DND-41 (cell line): ENCODE results near the gene UCKL1.

Experiments
- ATAC-seq: fragments of 200-7000 bp; cut with Tn5 transposase; 3 replicates; pipeline ENCODE4 v1.9.1; 2021; ENCODE audit warnings: low read depth; ENCODE audit not compliant: insufficient read depth
- DNase-seq: peaks from one replicate; pipeline ENCODE4 v3.0.0-alpha.2; 2020
- H2AFZ ChIP-seq: 2 replicates; pipeline ENCODE4 v1.6.0; 2012; ENCODE audit warnings: low read depth, low read length
- H3K27ac ChIP-seq: 2 replicates; pipeline ENCODE4 v1.5.1; 2012; ENCODE audit warnings: low read length, inconsistent platforms
- H3K27me3 ChIP-seq: fragments of 200-600 bp; sonication (generic); 2 replicates; pipeline ENCODE4 v1.6.0; 2012; ENCODE audit warnings: low read length, mild to moderate bottlenecking, inconsistent platforms; ENCODE audit not compliant: insufficient read depth, poor library complexity
- H3K36me3 ChIP-seq: 2 replicates; pipeline ENCODE4 v1.5.1; 2012; ENCODE audit warnings: low read length, inconsistent platforms; ENCODE audit not compliant: insufficient read depth
- H3K4me1 ChIP-seq: 2 replicates; pipeline ENCODE4 v1.5.1; 2012; ENCODE audit warnings: mild to moderate bottlenecking, low read length; ENCODE audit not compliant: insufficient read depth
- H3K4me2 ChIP-seq: 2 replicates; pipeline ENCODE4 v1.6.0; 2012; ENCODE audit warnings: mild to moderate bottlenecking, moderate library complexity, low read length, inconsistent platforms; ENCODE audit not compliant: insufficient read depth
- H3K4me3 ChIP-seq, 2 experiments: fragments of 200-600 bp in 1 of 2; shearing (Covaris generic) in 1 of 2; 2 replicates each; pipeline ENCODE4 v1.5.1; 2012 to 2016; ENCODE audit warnings: inconsistent platforms in 2 of 2, low read length in 2 of 2, mild to moderate bottlenecking in 2 of 2, low read depth in 1 of 2, moderate library complexity in 1 of 2
- H3K79me2 ChIP-seq: 2 replicates; pipeline ENCODE4 v1.6.0; 2012; ENCODE audit warnings: low read length, inconsistent platforms; ENCODE audit not compliant: insufficient read depth
- H3K9ac ChIP-seq: 2 replicates; pipeline ENCODE4 v1.6.0; 2012; ENCODE audit warnings: low read depth, mild to moderate bottlenecking, inconsistent platforms, low read length, moderate library complexity
- H3K9me3 ChIP-seq: 2 replicates; pipeline ENCODE4 v1.5.1; 2012; ENCODE audit warnings: low read length, moderate library complexity, mild to moderate bottlenecking, inconsistent platforms; ENCODE audit not compliant: insufficient read depth, severe bottlenecking
- H4K20me1 ChIP-seq: 2 replicates; pipeline ENCODE4 v1.6.0; 2012; ENCODE audit warnings: low read length; ENCODE audit not compliant: insufficient read depth
- EZH2 ChIP-seq: IDR thresholded peaks from 3 replicates; pipeline ENCODE4 v1.6.1; 2012; ENCODE audit warnings: borderline replicate concordance, low read depth, mild to moderate bottlenecking, moderate library complexity, low read length, inconsistent platforms; ENCODE audit not compliant: severe bottlenecking
- TF ChIP-seq, protein P1 (sequence below): IDR thresholded peaks from 2 replicates; pipeline ENCODE4 v1.5.1; 2012; ENCODE audit warnings: borderline replicate concordance, low read length, moderate library complexity, mild to moderate bottlenecking; ENCODE audit not compliant: poor library complexity, severe bottlenecking; ENCODE audit errors: extremely low read depth

UCKL1 gene

DNA sequence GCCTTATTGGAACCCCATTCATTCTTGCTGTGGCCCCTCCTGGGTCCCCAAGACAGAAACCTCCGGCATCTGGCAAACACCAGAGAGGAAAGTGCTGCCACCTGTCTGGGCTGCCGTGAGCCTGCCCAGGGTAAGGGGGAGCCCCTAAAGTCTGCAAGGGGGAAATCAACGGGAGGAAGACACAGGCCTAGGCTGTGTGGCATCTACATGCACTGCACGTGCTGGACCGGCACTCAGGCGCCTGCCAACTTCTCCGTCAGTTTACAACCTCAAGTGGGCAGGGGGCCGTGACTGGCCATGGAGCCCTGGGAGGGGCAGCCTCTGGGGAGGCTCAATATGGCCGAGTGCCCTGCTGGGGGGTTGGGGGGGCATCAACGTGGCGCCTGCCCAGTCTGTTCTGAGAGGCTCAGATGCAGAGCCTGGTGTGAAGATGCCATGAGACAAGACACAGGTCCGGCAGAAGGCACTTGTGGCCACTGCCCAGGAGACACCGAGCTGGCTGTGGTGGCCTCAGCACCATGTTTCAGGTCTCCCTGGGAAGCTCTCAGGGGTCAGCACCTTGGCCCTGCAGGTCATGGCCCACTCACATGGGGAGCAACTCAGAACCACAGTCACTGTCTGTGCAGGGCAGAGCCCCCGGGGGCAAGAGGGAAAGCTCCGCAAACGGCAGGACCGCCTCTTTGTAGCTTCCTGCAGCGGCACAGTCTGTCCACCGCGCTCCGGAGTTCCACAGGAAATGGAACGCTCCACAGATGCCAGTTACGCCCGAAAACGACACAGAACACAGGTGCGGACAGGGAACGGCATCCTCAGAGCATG lies 8.4 kb downstream of the UCKL1 start:
- Histone ChIP-seq H3K4me1 (0 out of 2 replicates have a peak, but pooled peaks cover 3% of the 10 kb centered on the region), H3K9me3 (no peaks in the 10 kb centered on the region), H3K4me2 (no peak overlapping the region), H3K79me2 (peaks cover 91% of the 10 kb centered on the region), H3K27ac (no peak overlapping the region), H3K27me3 (no peaks in the 10 kb centered on the region), H2AFZ (no peak overlapping the region), H3K9ac (no peak overlapping the region), H3K4me3 (no peak overlapping the region), H4K20me1 (peaks cover 95% of the 10 kb centered on the region), H3K36me3 (peaks cover 61% of the 10 kb centered on the region)
- peak; percentile 36 for DNase-seq
- TF ChIP-seq, protein P1, sequence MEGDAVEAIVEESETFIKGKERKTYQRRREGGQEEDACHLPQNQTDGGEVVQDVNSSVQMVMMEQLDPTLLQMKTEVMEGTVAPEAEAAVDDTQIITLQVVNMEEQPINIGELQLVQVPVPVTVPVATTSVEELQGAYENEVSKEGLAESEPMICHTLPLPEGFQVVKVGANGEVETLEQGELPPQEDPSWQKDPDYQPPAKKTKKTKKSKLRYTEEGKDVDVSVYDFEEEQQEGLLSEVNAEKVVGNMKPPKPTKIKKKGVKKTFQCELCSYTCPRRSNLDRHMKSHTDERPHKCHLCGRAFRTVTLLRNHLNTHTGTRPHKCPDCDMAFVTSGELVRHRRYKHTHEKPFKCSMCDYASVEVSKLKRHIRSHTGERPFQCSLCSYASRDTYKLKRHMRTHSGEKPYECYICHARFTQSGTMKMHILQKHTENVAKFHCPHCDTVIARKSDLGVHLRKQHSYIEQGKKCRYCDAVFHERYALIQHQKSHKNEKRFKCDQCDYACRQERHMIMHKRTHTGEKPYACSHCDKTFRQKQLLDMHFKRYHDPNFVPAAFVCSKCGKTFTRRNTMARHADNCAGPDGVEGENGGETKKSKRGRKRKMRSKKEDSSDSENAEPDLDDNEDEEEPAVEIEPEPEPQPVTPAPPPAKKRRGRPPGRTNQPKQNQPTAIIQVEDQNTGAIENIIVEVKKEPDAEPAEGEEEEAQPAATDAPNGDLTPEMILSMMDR = no peak
- no peak for TF ChIP-seq EZH2
- ATAC-seq = no peak; the same call in 2 of the 3 replicates

DNA sequence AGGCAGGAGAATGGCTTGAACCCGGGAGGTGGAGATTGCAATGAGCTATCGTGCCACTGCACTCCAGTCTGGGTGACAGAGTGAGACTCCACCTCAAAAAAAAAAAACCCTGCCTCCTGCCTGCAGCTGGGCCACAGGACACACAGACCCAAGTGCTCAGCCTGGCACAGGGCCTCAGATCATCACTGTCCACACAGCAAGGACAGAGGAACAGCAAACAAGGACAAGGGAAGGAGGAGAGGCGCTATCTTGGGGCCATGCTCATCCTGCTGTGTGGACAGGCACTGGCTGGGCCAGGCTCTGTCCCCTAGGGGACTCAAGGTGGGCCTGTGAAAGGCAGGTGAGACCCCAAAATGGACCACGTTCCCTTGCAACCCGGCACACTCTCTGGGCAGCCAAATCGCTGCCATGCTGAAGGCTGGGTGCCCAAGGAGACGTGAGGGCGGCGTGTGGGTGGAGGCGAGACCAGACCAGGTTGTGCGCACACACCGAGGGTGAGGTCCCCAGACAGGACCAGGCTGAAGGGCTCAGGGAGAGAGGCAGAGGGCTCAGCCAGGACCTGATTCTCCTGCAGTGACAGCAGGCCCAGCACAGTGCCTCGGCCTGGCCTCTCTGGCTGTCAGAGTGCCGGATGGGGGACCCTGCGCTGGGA lies 9.1 kb downstream of the UCKL1 start:
- Histone ChIP-seq H3K9me3 (no peaks in the 10 kb centered on the region), H3K9ac (no peak overlapping the region), H3K4me2 (no peak overlapping the region), H3K27ac (no peak overlapping the region), H3K4me1 (0 out of 2 replicates have a peak, but pooled peaks cover 3% of the 10 kb centered on the region), H4K20me1 (peaks cover 95% of the 10 kb centered on the region), H2AFZ (no peak overlapping the region), H3K4me3 (no peak overlapping the region), H3K36me3 (peaks cover 60% of the 10 kb centered on the region), H3K27me3 (no peaks in the 10 kb centered on the region), H3K79me2 (peaks cover 84% of the 10 kb centered on the region)
- no peak for DNase-seq
- no peak for TF ChIP-seq EZH2
- TF ChIP-seq, protein P1 = no peak
- ATAC-seq = no peak

DNA sequence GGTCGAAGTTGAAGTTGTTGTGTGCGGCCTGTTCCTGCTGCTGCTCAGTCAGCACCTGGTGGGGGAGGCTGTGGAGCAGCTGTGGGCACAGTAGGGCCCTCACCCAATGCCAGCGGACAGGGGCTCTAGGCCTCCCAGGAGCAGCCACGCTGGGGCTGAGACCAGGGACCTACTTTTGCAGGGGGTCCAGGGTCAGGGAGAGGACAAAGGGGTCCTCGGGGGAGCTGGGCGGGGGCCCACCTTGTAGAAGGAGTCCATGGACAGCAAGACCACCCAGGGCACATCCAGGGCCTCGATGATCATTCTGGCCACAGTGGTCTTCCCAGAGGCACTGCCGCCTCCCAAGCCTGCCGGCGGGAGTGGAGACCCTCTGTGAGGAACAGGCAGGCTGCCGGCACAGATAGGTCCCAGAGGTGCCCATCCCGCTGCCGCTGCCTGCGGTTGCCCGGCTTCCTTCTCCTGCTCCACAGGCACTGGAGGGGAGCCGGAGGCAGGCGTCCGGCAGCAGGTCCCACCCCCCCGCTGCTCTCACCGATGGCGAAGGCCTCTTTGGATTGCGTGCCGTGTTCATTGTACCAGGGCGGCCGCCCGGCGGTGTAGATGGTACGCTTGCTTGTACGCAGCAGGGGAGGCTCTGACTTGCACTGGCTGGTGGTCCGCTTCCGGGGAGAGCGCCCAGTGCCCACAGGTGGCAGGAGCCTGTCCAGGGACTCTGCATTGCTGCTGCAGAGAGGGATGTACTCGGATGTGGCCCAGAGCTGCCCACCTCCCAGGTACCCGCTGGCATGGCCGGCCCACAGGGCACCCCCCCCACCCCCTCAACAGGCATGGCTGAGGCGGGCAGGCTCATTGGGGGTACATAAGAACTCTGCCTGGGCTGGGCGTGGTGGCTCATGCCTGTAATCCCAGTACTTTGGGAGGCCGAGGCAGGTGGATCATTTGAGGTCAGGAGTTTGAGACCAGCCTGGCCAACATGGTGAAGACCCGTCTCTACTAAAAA lies 10.0 kb downstream of the UCKL1 start:
- no peak for TF ChIP-seq EZH2
- TF ChIP-seq, protein P1 = no peak
- Histone ChIP-seq H3K27ac (no peak overlapping the region), H3K36me3 (peaks cover 65% of the 10 kb centered on the region), H3K4me1 (0 out of 2 replicates have a peak, but pooled peaks cover 3% of the 10 kb centered on the region), H3K27me3 (no peaks in the 10 kb centered on the region), H3K9ac (no peak overlapping the region), H4K20me1 (peaks cover 92% of the 10 kb centered on the region), H2AFZ (no peak overlapping the region), H3K4me2 (no peak overlapping the region), H3K4me3 (no peak overlapping the region), H3K79me2 (peaks cover 75% of the 10 kb centered on the region), H3K9me3 (no peaks in the 10 kb centered on the region)
- no peak for ATAC-seq
- no peak for DNase-seq
